Body of pancreas (tissue), 4 donors: ENCODE results near the gene GFY. TPM values are rescaled to one million over a fixed set of nuclear protein-coding genes. Genes with fewer than 3 reads are reported as not detected.
A peak's percentile ranks its signal among the peaks of the same experiment; 100 is the strongest.

Experiments used
- ATAC-seq: fragments of 150-250 bp; one replicate; pipeline ENCODE4 v1.9.1; 2016
- DNase-seq, 4 donors: peaks; one replicate each; pipeline ENCODE4 v3.0.0-alpha.2; 2019
- H3K27ac ChIP-seq, 4 donors: fragments of 200-600 bp; sonication (generic); 1 replicate in 3 of 4; 2 replicates in 1 of 4; pipeline versions ENCODE4 v1.5.1 to v1.6.1; 2016 to 2019; ENCODE audit warnings: mild to moderate bottlenecking in 1 of 4, mixed read lengths in 1 of 4, moderate library complexity in 1 of 4
- H3K27me3 ChIP-seq, 2 donors: fragments of 200-600 bp; sonication (generic); one replicate each; pipeline ENCODE4 v1.6.0; 2016; ENCODE audit warnings: mild to moderate bottlenecking in 1 of 2
- H3K36me3 ChIP-seq, 2 donors: fragments of 200-600 bp; sonication (generic); replicated peaks in 1 of 2; 2 replicates each; pipeline ENCODE4 v1.5.1; 2016; ENCODE audit warnings: low read depth in 2 of 2; ENCODE audit not compliant: insufficient read depth in 1 of 2
- H3K4me1 ChIP-seq: fragments of 200-600 bp; sonication (generic); one replicate; pipeline ENCODE4 v1.6.0; 2016
- H3K4me3 ChIP-seq, 2 donors: fragments of 200-600 bp; sonication (generic); 1 replicate in 1 of 2; 2 replicates in 1 of 2; pipeline ENCODE4 v1.5.1; 2016 to 2019
- H3K9me3 ChIP-seq, 3 donors: fragments of 200-600 bp; sonication (generic); 1 replicate in 2 of 3; 2 replicates in 1 of 3; pipeline ENCODE4 v1.5.1; 2016
- CTCF ChIP-seq, 7 experiments: fragments of 450-650 bp in 4 of 7; fragments of 200-600 bp in 3 of 7; sonication (generic) in 3 of 7; IDR thresholded peaks; one replicate each; pipeline ENCODE4 v1.5.1; 2016 to 2019; ENCODE audit warnings: antibody characterized with exemption in 7 of 7
- POLR2A ChIP-seq, 3 donors: fragments of 450-650 bp; IDR thresholded peaks; one replicate each; pipeline ENCODE4 v1.6.1; 2016; ENCODE audit warnings: antibody characterized with exemption in 3 of 3, mild to moderate bottlenecking in 2 of 3
- WGBS, 2 donors: methylation state at CpG; one replicate each; pipeline ENCODE4 v1.1.5; 2017; 5-methylcytosine and 5-hydroxymethylcytosine counted together
- intact Hi-C: fragments of 100-400 bp; cut with DNase I; formaldehyde crosslinking; loops from one replicate; pipeline ENCODE4 v1.15.1; 2023
- total RNA-seq, 2 donors: library from RNA; depleted of rRNA; stranded (reverse); fragments of >200 nt; gene quantifications; one replicate each; pipeline ENCODE4 v1.1.0, GENCODE V29; 2016

Gene GFY
- total RNA-seq, 2 donors from 2014 or later = not detected

- TF ChIP-seq CTCF (IDR thresholded peaks at IDR 0.05) (no peak), POLR2A (IDR thresholded peaks at IDR 0.05) (no peak)
- ATAC-seq (no peak), DNase-seq (no peak)
- H3K27me3 ChIP-seq = no peaks in the 10 kb centered on the region
- peaks cover 18% of the 10 kb centered on the region for H3K4me1 ChIP-seq
- H3K4me3 ChIP-seq = no peak overlapping the region
- intact Hi-C loops = no loop called here
- H3K36me3 ChIP-seq = no peaks in the 10 kb centered on the region
- H3K27ac ChIP-seq = no peak overlapping the region
- 89 to 94% methylated on average over 6 of the region's 6 CpGs for WGBS, 2 donors
- H3K9me3 ChIP-seq = no peaks in the 10 kb centered on the region
These were observed 23.2 kb downstream of the GFY start for GRCh38 chr19:49448432-49448786.

GRCh38 chr19:49450405-49450804 is 25.2 kb downstream of the GFY start:
- no peaks in the 10 kb centered on the region for H3K27me3 ChIP-seq
- H3K4me1 ChIP-seq = peaks cover 29% of the 10 kb centered on the region
- H3K27ac ChIP-seq = no peak overlapping the region
- ATAC-seq (no peak), DNase-seq (no peak)
- TF ChIP-seq POLR2A (IDR thresholded peaks at IDR 0.05) (no peak), CTCF (IDR thresholded peaks at IDR 0.05) (no peak)
- intact Hi-C loops = no loop called here
- no peak overlapping the region for H3K4me3 ChIP-seq
- H3K36me3 ChIP-seq = no peaks in the 10 kb centered on the region
- WGBS, 2 donors = 82 to 83% methylated on average over 7 of the region's 7 CpGs
- H3K9me3 ChIP-seq = no peaks in the 10 kb centered on the region

GRCh38 chr19:49451430-49452181 is 26.4 kb downstream of the GFY start, which contains the start of gene PIH1D1:
Gene PIH1D1, minus strand, starts transcription at chr19:49451814. Its CDS starts 240 bp downstream, at chr19:49451574.
- no peaks in the 10 kb centered on the region for H3K36me3 ChIP-seq
- peak within 1 kb of the TSS; percentile 88 to 97 (median 94) for H3K27ac ChIP-seq
- peak; percentile 83 for ATAC-seq
- TF ChIP-seq POLR2A (IDR thresholded peaks at IDR 0.05) (peak in 2 of 3 donors; percentile 60 to 71), CTCF (IDR thresholded peaks at IDR 0.05) (peak in 6 of 7 experiments; percentile 12 to 50 (median 46))
- peak within 1 kb of the TSS; percentile 53 to 90 for H3K4me3 ChIP-seq
- no peaks in the 10 kb centered on the region for H3K9me3 ChIP-seq
- intact Hi-C loops = no loop called here
- peaks cover 29% of the 10 kb centered on the region for H3K4me1 ChIP-seq
- no peaks in the 10 kb centered on the region for H3K27me3 ChIP-seq
- WGBS, 2 donors = 0 to 1% methylated on average over 18 to 42 of the region's 42 CpGs
- DNase-seq = peak; percentile 98 to 100 (median 99)

- H3K4me1 ChIP-seq = peaks cover 29% of the 10 kb centered on the region
- TF ChIP-seq POLR2A (IDR thresholded peaks at IDR 0.05) = peak; percentile 73 to 92 (median 91)
- no peak for TF ChIP-seq CTCF (IDR thresholded peaks at IDR 0.05)
- H3K27me3 ChIP-seq = no peaks in the 10 kb centered on the region
- 0 to 2% methylated on average over 6 to 66 of the region's 66 CpGs for WGBS, 2 donors
- H3K36me3 ChIP-seq = no peaks in the 10 kb centered on the region
- H3K4me3 ChIP-seq = peak within 1 kb of the TSS; percentile 31 to 40
- DNase-seq (peak; percentile 98 to 99 (median 98)), ATAC-seq (peak; percentile 88)
- H3K27ac ChIP-seq = peak within 1 kb of the TSS; percentile 88 to 97 (median 94)
- no peaks in the 10 kb centered on the region for H3K9me3 ChIP-seq
- intact Hi-C loops = no loop called here
These were observed 28.0 kb downstream of the GFY start, which contains the start of gene ALDH16A1 for GRCh38 chr19:49453013-49453756. Gene ALDH16A1, plus strand, starts transcription at chr19:49453225. Its CDS starts 107 bp downstream, at chr19:49453332.
